Esophagus mucosa (tissue), 1 donor: ENCODE results near the gene ZFP36L2. TPM values are rescaled to one million over a fixed set of nuclear protein-coding genes. Genes with fewer than 3 reads are reported as not detected.

Source experiments
- ATAC-seq: fragments of 200-7000 bp; cut with Tn5 transposase; one replicate; pipeline ENCODE4 v1.9.1; 2020
- total RNA-seq: library from RNA; stranded (reverse); gene quantifications from one replicate; pipeline ENCODE4 v1.2.4, GENCODE V29; 2023
- donor health status: DM: yes; HTN: yes; CAD: no.

ZFP36L2 gene, protein sequence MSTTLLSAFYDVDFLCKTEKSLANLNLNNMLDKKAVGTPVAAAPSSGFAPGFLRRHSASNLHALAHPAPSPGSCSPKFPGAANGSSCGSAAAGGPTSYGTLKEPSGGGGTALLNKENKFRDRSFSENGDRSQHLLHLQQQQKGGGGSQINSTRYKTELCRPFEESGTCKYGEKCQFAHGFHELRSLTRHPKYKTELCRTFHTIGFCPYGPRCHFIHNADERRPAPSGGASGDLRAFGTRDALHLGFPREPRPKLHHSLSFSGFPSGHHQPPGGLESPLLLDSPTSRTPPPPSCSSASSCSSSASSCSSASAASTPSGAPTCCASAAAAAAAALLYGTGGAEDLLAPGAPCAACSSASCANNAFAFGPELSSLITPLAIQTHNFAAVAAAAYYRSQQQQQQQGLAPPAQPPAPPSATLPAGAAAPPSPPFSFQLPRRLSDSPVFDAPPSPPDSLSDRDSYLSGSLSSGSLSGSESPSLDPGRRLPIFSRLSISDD
- 71.0 TPM for total RNA-seq

DNA sequence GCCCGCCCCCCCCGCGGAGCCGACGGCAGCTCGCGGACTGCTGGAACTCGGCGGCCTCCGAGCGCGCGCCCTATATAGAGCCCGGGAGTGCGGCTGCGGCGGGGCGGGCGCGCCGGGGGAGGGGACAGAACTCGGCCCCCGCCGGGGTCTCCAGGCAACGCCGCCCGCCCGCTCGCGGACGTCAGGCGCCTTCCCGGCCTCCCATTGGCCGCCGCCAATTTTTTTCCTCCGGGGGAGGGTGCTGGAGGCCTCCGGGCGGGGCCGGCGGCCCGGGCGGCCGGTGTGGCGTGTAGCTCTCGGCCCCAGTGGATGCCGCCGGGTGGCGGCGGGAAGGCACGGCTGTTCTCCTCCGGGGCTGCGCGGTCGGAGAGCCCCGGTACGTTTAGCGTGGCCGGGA is at the start of gene ZFP36L2:
Gene ZFP36L2 (minus strand): TSS at position 49 of the 397 bp plus-strand sequence. CDS start 291 bp downstream, outside the sequence.
- ATAC-seq: peak; percentile 86

DNA sequence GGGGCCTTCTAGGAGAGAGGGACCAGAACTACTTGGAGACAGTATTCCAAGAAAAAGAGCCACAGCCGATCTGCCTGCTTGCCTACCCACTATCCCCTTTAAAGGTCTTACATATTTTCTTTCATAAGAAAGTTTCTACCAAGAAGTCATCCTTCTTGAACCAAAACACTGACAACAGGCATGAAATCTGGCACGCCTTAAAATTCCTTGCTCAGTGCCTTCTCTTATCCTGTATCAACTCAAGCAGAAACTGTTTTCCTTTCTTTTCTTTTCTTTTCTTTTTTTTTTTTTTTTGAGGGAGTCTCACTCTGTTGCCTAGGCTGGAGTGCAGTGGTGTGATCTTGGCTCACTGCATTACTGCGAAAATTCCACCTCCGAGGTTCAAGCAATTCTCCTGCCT is 48.3 kb upstream of the ZFP36L2 start:
- ATAC-seq: no peak

DNA sequence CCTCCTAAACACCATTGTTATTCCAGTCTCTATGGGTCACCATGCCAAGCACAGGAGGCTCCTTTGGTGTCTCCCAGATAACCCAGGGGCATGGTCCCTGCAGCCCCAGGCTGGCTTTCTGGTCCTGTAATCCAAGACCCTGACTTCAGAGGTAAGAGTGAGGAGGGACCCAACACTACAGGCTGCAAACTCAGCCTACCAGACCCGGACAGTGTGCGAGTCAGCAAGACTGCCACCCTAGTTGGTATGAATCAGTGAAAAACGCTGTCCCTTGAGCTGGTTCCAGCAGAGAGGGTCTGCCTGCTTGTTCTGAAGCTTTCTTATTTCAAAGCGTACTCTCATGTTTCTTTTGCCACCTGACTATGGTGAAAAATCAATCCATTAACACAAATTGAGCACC is 47.6 kb upstream of the ZFP36L2 start:
- no peak for ATAC-seq

DNA sequence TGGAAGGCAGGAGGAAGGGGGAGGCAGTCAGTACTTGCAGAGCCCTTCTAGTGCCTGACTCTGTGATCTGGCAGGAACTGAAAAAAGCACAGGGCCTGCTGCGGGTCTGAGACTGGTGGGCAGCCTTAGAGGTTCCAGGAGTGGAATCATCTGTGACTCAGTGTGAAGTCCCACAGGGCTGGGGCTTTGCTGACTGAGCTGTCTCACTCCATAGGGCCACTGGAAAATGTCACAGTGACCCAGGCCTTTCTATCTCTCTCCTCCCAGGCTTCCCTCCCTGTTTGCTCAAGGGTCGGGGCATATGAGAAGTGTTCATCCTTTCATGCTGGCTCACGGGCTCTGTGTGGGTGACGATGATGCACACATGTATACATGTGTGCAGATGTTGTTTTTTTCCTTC is 47.1 kb upstream of the ZFP36L2 start:
- ATAC-seq: no peak

DNA sequence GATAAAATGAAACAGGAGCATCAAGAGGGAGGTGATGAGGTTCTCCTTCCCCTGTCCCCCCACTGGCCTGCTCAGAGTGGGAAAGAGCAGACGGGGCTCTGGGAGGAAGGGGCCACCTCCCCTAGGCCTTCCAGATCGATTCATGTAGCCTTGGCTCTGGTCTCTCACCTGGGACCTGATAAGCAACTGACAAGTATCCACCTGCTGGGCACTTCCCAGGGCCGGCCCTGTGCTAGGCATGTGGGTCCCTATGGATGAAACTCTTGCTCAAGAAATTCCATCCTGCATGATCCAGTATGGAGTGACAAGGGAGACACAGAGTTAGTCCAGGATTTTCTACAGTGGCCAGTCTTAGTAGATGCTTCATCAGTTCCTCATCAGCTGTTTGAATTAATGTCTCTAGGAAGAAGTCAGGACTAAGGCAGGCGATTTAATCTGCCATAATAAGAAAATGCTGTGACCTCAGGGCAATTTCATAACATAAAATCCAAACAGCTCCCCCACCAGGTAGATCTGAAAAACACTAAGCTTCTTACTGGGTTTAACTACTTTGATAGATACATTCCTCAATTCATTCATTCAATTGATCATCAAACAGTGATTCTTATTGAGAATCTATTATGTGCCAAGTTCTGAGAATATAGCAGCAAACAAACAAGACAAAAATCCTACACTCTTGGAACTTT is 44.7 kb upstream of the ZFP36L2 start:
- ATAC-seq: no peak

DNA sequence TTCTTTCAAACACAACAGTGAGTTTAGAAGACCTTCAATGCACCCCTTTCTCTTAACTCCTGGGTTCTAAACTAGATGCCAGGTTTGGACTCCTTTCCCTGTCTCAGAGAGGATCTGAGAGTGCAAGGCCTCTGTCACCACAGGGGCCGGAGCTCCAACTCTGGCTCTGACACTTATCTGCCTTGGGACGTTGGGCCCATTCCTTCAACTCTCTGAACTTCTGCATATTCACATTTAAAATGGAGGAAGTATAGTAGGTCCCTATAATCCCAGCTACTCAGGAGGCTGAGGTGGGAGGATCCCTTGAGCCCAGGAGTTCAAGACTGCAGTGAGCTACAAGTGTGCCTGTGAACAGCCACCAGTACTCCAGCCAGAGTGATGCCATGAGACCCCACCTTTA is 44.1 kb upstream of the ZFP36L2 start:
- ATAC-seq: no peak

DNA sequence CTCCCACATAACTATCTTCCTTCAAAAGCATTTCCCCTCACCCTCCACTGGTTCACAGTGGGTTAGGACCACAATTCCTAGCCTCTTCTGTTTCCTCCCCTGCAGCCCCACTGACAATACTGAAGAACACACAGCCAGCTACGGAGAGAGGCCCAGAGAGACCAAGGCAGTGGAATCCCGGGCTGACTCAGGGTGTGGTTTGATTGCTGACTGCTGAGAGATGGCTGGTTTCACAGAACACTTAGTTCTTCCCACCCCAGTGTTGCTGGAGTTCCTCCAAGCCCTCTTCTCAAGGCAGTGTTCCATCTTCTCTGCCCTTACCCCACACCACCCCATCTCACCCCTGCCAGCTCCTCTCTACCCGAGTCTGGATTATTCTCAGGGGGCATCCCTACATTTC is 43.3 kb upstream of the ZFP36L2 start:
- peak; percentile 29 for ATAC-seq

DNA sequence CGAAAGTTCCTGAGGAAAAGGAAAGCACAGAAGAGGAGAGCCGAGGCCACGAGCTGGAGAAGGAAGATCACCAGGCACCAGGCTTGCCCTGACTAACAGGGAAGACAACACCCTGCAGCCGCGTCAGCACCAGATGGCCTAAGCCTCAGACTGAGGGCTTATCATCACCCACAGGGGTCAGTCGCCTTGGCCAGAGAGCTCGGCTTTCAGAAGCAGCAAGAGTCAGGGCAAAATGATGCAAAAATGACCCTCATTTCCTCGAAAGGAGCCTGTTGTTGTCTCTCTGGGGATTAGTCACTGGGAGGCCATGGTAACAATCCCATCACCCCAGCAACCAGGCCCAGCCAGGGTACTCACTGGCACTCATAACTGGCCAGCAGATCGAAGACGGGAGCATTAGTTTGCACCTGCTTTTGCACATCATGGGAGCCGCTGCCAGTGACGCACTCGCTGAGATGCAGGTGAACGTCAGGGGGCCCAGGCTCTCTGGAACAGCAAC is 42.7 kb upstream of the ZFP36L2 start:
- peak; percentile 50 for ATAC-seq

DNA sequence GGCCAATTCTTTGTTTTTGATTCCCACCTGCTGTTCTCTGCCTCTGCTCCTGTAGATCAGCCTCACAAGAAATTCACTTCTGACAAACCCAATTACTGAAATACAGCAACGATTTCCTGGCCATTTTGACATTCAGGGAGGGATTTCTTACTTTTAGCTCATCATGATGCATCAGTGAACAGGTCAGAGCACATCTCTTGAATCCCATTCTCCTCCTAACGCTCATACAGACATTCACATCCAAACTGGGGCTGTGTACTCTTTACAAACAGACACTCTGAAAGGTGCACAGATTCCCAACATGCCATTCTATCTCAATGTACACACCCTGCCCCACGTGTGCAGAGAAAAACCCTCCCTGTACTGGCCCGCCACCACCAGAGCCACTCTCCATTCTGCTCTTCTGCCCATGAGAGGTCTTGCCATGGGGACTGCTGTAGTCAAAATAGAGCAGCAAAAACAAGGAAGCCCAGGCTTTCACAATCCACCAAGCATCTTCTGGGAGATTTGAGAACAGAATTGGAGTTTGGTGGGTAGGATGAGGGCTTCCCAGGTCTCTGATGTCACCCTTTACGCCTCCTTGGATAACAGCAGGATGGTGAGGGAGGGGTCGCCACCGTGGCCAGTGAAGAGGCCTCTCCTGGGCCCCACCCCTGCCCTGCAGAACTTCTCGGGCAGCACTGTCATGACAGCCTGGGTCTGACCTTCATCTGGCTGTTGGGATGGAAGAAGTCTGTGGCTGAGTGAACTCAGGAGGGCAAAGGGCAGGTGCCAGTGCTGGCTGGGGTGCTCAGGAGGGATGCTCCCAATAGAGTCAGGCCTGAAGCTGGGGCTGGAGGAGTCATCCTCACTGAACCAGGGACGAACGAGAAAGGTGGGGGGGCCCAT is 41.9 kb upstream of the ZFP36L2 start:
- peak; percentile 17 for ATAC-seq

DNA sequence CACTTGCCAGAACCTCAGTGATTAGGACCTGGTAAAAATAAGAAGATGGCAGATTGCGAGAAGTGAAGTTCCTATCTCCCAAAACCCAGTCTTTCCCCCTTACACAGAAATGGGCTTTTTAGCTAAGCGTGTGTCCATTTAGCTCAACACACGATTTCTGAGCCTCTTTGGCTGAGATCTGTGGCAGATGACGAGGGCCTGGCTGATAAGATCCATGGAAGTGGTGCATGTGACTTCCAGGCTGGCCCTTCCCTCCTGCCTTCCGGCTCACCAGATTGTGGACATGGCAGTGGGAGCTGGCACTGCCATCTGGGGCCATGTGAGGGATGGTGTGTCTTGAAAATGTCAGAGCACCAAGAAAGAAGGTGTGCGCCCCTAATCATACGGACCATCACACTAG is 41.0 kb upstream of the ZFP36L2 start:
- no peak for ATAC-seq

DNA sequence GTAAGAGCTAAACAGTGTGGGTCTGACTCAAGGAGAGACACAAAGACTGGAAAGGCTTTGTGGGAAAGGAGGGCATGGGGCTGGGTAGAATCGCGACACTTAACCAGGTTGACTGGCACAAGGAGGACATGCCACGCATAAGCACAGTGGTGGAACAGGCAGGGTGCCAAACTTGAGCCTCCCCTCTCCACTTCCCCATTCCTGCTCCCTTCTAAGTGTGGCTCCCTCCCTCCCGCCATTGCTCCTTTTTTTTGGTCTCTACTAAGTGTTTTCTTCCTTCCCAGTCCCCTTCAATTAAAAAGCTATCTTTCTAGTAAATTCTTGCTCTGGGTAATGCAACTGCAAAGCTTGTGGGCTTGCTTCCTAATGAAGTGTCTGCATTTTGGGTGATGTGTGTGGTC is 40.3 kb upstream of the ZFP36L2 start:
- ATAC-seq: no peak

DNA sequence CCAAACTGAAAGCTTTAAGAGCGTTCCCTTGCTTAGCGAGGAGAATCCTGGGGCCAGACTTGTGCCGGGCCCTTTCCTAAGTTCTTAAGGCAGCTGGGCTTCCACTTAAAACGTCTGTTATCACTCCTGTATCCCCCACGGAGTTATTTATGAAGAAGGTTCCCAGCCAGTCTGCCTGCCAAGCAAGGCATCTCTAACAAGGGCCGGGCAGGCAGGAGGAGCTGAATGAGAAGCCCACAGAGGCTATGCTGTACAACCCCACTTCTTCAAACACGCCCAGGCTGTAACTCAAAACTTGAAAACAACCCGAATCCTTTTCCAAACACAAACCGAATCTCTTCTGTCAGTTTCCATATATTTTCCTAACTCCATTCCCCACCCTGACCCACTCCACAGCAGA is 39.0 kb upstream of the ZFP36L2 start:
- ATAC-seq: no peak

DNA sequence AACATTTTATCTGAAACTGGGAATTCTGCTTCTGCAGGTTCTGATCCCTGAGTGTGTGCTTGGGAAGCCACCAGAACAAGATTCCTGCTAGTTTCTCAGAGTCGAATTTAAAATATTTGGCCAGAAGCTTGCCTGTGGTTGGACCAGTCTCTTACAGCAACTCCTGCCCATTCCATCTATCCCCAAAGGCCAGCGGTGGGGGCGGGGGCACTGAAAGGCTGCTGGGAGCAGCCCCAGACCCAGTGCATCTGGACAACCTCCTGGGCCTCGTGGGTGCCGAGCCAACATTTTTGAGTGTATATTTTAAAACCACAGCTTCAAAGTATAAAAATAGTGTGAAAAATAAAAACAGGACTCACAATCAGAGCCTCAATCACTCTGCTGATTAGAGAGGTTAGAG is 38.6 kb upstream of the ZFP36L2 start:
- no peak for ATAC-seq

DNA sequence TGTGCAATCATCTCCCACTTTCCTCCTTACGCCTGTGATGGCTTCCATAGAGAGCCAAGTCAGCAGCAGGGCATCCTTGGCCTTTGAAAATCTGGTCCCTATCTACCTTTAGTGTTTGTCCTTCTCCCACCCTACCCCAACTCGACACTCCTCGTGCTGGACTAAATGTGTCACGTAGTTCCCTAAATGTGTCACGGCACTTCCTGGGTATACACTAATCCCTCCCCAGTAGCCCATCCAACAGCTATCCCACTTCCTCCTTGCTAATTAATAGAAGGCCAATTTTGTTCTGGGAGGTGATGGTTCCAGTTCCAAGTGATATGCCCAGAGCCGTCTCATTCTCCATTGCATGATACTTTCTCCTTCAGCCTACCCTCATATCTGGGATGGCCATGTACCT is 36.5 kb upstream of the ZFP36L2 start:
- no peak for ATAC-seq

DNA sequence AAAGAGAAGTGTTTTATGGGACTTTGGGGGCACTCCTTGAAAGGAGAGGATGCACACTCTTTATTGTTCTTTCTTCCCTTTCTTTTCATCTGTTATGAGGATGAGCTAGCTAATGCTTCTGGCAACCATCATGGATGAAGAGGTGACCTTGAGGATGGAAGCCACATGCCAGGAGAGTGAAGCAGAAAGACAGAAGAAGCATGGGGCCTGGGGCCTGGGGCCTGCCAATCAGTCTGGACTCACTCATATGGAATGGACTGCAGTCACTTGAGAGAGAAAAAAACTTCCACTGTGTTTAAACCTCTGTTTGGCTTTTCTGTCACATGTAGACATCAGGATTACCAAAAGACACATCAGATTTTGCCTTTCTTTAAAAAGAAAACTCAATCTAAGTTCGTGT is 35.8 kb upstream of the ZFP36L2 start:
- no peak for ATAC-seq

DNA sequence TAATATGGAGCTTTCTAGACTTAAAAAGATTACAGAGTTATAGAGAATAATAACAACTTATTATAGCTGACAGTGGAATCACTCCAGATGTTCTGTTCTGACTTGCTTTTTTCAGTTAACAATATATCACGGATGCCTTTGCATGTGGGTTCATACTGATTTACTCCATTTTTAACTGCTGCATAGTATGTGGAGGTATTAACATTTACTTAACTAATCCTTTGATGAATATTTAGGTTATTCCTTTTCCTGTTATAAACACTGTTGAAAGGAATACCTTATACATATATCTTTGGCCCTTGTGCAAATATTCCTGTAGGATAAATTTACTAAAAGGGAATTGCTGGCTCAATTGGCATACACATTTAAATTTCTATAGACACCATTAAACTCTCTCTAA is 33.1 kb upstream of the ZFP36L2 start:
- ATAC-seq: no peak

DNA sequence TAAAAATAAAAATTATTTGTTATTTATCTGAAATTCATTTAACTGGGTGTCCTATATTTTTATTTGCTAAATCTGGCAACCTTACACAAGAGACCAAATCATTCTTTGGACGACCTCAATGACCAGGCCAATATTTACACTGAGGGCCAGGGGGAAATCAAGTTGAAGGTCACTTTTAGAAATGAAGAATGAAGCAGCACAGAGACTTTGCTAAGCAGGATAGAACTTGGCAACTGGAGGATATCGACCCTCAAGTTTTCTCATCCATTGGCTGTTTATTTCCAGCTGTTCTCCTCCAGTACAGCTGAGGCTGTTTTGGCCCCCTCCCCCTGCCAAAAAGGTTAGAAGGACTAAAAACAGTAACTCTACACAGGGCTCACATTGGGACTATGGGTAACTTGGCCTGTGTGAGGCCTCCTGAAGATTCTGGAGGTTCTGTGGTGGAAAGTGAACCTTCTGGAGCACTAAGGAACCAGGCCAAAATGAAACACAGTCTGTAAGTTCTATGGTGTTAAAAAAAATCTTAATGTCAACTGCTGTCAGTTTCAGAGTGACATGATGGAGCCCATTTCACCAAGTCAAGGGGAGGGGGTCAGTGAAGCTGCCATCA is 32.2 kb upstream of the ZFP36L2 start:
- ATAC-seq: no peak

DNA sequence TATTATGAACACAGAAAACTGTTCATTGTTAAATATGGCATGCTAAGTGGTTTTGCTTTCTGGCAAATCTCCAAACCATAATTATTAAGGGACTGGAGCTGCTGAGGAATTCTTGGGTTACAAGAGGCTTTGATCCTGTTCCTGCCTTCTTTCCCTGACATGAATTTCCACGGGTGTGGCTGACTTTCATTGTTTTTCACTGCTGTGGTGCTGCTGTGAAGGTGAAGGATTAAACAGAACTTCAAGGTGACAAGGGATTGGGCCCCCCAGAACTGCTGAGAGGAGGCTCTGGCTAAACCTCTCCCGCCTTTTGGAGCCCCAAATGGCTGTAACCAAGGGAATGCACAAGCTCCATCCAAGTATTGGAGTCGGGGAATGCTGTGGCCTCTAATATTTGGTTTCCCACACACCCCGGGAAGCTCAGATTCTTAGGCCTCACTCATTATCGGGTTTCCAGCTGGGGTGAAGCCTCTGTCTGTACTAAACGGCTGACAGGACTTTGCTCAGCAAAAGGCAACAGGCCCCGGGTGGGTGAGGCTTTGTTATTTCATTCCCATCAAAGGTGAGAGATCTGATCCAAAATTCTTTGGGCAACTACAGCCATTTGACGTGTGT is 29.0 kb upstream of the ZFP36L2 start:
- no peak for ATAC-seq

DNA sequence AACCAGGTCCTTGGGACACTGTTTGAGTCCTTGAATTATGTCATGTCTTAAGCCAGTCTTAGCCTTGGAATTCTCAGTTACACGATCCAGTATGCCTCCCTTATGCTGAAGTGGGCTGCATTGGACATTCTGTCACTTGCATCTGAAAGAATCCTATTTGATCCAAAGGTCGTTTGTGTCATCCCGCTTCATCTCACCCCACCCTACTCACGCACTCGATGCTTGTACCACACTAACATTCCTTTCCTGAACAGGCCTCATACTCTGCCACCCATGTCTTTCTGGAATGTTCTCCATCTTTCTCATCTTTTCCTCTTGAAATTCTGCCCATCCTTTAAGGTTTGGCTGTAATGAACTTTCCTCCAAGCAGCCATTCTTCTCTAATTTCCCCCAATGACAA is 27.9 kb upstream of the ZFP36L2 start:
- no peak for ATAC-seq

DNA sequence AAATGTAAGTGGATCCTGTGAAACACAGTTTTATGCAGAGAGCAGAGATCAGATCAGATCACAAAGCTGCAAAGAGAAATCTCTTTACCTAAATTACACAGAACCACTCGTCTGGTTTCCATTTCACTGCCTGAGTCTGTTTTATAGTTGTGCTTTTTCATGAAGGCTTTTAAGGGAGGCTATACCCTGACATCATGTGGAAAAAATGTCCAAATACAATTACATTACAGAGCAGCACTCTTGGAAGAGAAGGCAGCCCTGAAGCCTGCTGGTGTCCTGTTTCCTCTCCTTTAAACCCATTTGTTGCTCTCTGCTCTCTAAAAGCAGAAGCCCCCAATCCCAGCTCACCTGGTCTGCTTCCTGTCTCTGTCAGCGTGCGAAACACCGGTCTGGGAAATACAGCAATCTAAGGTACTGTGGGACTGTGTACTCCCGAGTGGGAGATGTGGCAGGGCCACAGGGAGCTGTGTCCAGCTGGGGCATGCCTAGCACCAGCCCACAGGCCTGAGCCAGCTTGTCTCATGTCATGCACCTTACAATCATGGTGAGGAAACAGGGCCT is 24.8 kb upstream of the ZFP36L2 start:
- ATAC-seq: peak; percentile 36

DNA sequence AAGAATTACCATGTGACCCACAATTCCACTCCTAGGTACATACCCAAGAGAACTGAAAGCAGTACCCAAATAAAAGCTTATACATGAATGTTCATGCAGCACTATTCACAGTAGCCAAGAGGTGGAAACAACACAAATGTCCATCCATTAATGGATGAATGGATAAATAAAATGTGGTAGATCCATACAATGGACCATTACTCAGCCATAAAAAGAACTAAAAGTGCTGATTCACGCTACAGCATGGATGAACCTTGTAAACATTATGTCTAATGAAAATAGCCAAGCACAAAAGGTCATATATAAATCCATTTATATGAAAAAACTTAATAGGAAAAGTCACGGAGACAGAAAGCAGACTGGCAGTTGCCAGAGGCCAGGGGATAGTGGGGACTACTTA is 23.6 kb upstream of the ZFP36L2 start:
- no peak for ATAC-seq

DNA sequence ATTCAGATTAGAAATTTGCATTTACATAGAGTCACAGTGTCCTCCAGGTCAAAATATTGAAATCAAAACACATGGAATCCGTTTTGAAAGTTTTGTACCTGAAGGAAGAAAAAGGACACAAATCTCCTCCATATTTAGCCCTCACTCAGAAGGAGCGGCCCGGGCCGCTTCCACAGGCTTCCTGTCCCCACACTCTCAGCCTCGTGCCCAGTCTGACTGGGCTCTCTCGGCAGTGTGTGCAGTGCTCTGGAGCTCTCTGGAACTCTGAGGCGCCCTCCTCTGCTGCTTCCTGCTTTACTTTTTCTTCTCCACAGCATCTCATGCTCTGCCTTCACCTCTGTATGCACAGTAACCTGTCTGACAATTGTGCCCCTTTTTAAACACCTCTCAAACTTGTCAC is 22.2 kb upstream of the ZFP36L2 start:
- no peak for ATAC-seq
